Fibroblast of the aortic adventitia (primary cell): Measurements from ENCODE around the gene RRP8. TPM values are rescaled to one million over a fixed set of nuclear protein-coding genes. Genes with fewer than 3 reads are reported as not detected.

Experiments used
- DNase-seq: peaks from one replicate; pipeline ENCODE4 v3.0.0-alpha.2; 2010; ENCODE audit warnings: low read depth
- H3K4me3 ChIP-seq: 2 replicates; pipeline ENCODE4 v1.5.1; 2011; ENCODE audit warnings: low read depth, mild to moderate bottlenecking, control low read depth, low read length, moderate library complexity
- CTCF ChIP-seq: IDR thresholded peaks from 2 replicates; pipeline ENCODE4 v1.5.1; 2011; ENCODE audit warnings: mild to moderate bottlenecking, low read length, control low read depth, inconsistent platforms; ENCODE audit not compliant: insufficient read depth
- total RNA-seq: library from RNA; depleted of rRNA; stranded (reverse); fragments of >200 nt; gene quantifications from 2 replicates; pipeline ENCODE4 v1.2.3, GENCODE V29; 2012; ENCODE audit warnings: low replicate concordance

RRP8 gene
- total RNA-seq, 1 donor, result 10.2 TPM

DNA sequence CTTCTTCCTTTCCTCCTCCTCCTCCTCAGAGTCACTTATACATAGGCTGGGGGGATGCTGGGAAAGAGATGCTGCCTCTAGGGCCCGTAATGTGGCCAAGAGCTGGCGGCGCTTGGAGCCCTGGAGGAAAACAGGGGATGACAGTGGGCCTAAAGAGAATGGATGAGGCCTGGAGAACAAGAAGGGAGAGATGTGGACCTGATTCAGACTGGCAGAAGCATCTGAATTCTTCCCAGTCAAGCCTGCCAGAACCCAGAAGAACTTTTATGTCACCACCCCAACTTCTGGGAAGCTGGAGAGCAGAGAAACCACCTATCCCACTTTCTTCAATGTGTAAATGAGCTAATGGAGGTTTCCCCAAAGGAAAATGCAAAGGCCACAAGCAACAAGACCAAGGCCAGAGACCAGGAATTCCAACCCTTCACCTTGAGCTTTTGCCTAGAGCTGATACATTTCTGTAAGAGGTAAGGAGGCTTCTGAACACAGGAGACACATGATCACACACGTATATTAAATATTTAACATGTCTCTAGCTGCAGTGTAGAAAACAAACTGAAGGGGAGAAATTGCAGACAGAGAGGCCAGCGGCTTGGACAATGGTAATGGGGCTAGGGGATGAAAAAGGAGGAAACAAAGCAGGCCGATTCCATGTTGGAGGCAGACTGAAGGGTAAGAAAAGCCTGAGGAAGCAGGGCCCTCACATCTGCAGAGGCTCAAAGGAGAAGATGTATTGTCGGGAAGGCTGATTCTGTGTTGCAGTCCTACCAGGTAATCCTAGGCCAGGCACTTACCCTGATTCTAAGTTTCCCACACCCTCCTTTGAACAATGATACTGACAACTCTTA is 1.1 kb downstream of the RRP8 start:
- H3K4me3 ChIP-seq, result peak overlapping the region; percentile 99
- TF ChIP-seq CTCF, result no peak
- no peak for DNase-seq

DNA sequence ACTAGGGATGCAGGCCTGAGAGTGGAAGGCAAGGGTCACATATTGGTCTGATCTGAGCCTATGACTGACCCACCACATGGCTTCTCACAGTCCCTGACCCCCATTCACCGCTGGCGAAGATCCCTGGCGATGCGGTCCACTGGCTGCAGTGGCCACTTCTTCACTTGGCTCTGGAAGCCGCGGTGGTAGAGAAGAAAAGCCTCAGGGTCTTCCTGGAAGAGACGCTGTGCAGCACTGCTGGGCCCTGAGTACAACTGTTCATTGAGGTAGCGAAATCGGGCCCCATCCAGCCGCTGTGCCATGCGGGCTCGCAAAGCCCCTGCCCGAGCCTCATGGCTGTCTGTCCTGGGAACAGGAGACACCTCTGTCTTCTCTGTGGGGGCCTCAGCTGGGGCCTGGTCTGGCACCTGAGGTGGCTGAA is 2.4 kb downstream of the RRP8 start:
- no peak overlapping the region for H3K4me3 ChIP-seq
- TF ChIP-seq CTCF, result no peak
- no peak for DNase-seq

DNA sequence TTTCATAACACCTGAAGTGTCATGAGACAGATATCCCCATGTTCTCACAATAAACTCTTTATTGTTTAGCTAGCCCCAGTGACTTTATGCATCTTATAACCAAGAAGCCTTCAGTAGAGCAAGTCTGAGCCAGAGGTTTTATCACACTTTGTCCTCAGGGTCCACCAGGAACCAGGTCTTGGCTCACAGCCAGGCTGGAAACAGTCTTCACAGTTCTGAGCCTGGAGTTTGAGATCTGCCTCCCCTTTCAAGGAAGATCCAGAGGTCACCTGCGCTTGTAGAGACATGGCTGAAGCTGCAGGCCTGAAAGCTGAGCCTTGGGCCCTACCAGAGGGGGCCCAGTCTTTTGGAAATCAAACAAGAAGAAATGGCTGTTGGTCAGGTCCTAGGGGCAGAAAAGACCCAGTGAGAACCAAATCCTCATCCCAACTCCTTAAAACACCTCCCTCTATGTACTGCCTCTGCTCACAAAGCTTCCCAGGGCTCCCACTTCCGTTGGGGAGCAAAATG is 3.5 kb downstream of the RRP8 start:
- TF ChIP-seq CTCF, result no peak
- no peak for DNase-seq
- H3K4me3 ChIP-seq, result no peak overlapping the region

DNA sequence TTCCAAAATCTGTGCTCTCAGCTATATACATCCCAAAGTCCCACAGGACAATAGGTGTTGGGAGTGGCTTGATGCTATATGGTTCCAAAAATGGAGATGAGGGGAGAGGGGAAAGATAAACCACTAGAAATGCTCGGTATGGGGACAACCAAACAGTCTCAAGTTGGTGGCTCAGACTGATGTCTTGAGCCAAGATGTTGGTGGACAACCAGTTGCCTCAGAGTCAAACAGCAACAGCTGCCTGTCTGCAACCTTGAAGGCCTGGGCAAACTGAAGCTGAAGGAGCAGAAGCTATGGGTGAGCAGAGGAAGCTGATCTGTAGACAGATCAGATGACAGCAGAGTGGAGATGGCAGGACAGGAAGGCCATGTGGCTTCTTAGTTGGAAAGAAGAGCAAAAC is 4.0 kb downstream of the RRP8 start:
- no peak for TF ChIP-seq CTCF
- no peak for DNase-seq
- H3K4me3 ChIP-seq, result no peak overlapping the region

GRCh38 chr11:6598555-6598954 is 4.9 kb downstream of the RRP8 start:
- TF ChIP-seq CTCF, result no peak

GRCh38 chr11:6596239-6596877 is 7.1 kb downstream of the RRP8 start:
- DNase-seq, result no peak

More at GRCh38 chr11:6598555-6598954, 4.9 kb downstream of the RRP8 start:
- no peak overlapping the region for H3K4me3 ChIP-seq
- no peak for DNase-seq

More at GRCh38 chr11:6596239-6596877, 7.1 kb downstream of the RRP8 start:
- no peak overlapping the region for H3K4me3 ChIP-seq
- no peak for TF ChIP-seq CTCF
